Measurements from ENCODE around the gene FABP6. TPM values are rescaled to one million over a fixed set of nuclear protein-coding genes. Genes with fewer than 3 reads are reported as not detected.

FABP6 gene
- polyA plus RNA-seq, 3 donors: not detected

DNA sequence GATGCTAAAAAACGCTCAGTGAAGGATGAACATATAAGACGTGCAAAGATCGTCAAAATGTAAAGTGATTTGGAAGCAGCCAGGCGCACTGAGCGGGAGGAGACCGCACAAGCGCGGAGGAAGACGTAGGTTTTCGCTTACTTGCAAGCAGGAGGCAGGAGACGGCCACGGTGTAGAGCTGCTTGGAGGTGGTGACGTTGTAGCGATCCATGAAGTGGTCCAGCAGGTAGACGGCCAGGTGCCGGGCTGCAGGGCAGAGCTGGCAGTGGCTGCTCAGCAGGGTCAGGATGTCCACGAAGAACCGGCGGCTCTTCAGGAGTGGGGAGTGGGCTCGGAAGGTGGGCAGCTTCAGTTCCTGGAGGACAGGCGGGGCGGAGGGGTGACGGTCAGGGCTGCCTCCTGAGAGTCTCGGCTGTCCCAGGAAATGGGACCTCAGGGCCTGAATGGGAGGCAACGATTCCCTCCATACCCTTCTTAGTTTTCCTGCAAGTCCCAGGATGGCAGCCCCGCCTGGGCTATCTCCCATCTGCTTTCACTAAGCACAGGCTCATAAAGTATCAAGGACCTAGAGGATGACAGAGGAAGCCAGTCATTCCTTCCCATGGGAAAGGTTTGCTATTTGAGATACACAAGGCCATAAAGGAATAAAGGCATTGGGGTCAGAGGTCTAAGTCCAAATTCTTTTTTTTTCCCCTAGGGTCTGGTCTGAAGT, 51.2 kb downstream of the FABP6 start:
- WGBS (ENCODE audit: insufficient coverage): 97% methylated on average over 25 of the region's 26 CpGs
- no peak overlapping the region for H2AFZ ChIP-seq (ENCODE audit: insufficient read depth, low read depth, low read length, poor library complexity, severe bottlenecking)
- H3K4me3 ChIP-seq (replicated peaks in 1 of 3; ENCODE audit: low read depth in 2 of 3, low read length in 3 of 3): no peak overlapping the region
- Mint-ChIP-seq H3K36me3 (no peaks in the 10 kb centered on the region), H3K27ac (no peak overlapping the region), H3K4me1 (no peaks in the 10 kb centered on the region), H3K27me3 (ENCODE audit: low read depth in 3 of 3) (peaks cover 1 to 3% (median 2%) of the 10 kb centered on the region in 3 donors), H3K4me3 (no peak overlapping the region), H3K9me3 (no peaks in the 10 kb centered on the region)
- H3K27me3 ChIP-seq (ENCODE audit: control insufficient read depth in 2 of 2, insufficient read depth in 2 of 2, low read length in 2 of 2): no peaks in the 10 kb centered on the region
- DNase-seq: no peak
- H3K9ac ChIP-seq (ENCODE audit: insufficient read depth, low read length, poor library complexity, severe bottlenecking): no peak overlapping the region
- intact Hi-C loops (cut with micrococcal nuclease): no loop called here
- H3K27ac ChIP-seq (ENCODE audit: low read depth in 1 of 2, low read length in 2 of 2): no peak overlapping the region
- H3K9me3 ChIP-seq (replicated peaks in 1 of 2; ENCODE audit: control insufficient read depth in 1 of 2, insufficient read depth in 1 of 2, low read length in 2 of 2): no peaks in the 10 kb centered on the region
- H4K20me1 ChIP-seq (ENCODE audit: insufficient read depth, low read length): no peaks in the 10 kb centered on the region
- no peaks in the 10 kb centered on the region for H3K4me1 ChIP-seq (ENCODE audit: control insufficient read depth in 1 of 2, insufficient read depth in 2 of 2, low read length in 2 of 2)
- H3K36me3 ChIP-seq (replicated peaks in 1 of 2; ENCODE audit: control insufficient read depth in 1 of 2, insufficient read depth in 2 of 2, low read length in 2 of 2): no peaks in the 10 kb centered on the region
- no peak overlapping the region for H3K4me2 ChIP-seq (replicated peaks; ENCODE audit: extremely low read depth, low read length, poor library complexity, severe bottlenecking)
- H3K79me2 ChIP-seq (ENCODE audit: insufficient read depth, low read length): no peaks in the 10 kb centered on the region
- TF ChIP-seq, protein P1, sequence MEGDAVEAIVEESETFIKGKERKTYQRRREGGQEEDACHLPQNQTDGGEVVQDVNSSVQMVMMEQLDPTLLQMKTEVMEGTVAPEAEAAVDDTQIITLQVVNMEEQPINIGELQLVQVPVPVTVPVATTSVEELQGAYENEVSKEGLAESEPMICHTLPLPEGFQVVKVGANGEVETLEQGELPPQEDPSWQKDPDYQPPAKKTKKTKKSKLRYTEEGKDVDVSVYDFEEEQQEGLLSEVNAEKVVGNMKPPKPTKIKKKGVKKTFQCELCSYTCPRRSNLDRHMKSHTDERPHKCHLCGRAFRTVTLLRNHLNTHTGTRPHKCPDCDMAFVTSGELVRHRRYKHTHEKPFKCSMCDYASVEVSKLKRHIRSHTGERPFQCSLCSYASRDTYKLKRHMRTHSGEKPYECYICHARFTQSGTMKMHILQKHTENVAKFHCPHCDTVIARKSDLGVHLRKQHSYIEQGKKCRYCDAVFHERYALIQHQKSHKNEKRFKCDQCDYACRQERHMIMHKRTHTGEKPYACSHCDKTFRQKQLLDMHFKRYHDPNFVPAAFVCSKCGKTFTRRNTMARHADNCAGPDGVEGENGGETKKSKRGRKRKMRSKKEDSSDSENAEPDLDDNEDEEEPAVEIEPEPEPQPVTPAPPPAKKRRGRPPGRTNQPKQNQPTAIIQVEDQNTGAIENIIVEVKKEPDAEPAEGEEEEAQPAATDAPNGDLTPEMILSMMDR (IDR thresholded peaks at IDR 0.05): no peak

DNA sequence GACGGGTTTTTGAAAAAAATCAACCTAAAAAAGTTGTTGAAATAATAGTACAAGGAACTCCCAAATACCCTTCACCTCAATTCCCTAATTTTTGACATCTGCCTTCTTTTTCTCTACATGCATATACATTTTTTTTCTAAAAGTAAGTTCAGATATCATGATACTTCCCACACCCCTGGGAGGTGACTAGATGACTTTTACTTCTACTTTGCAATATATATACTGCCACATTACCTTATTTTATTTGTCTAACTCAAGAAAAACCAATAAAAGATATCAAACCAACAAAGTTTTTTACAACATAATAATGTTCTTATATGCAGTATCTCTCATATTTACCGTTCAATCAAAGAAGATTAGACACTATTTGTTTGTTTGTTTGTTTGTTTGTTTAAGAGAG, 52.0 kb downstream of the FABP6 start:
- no peak overlapping the region for H3K4me2 ChIP-seq (replicated peaks; ENCODE audit: extremely low read depth, low read length, poor library complexity, severe bottlenecking)
- no peak overlapping the region for H3K27ac Mint-ChIP-seq
- no peaks in the 10 kb centered on the region for H3K9me3 Mint-ChIP-seq
- no peak overlapping the region for H3K27ac ChIP-seq (ENCODE audit: low read depth in 1 of 2, low read length in 2 of 2)
- H3K27me3 Mint-ChIP-seq (ENCODE audit: low read depth in 3 of 3): peaks cover 1 to 3% (median 2%) of the 10 kb centered on the region in 3 donors
- no CpG with 5 or more reads among the region's 2 CpGs for WGBS (ENCODE audit: insufficient coverage)
- H2AFZ ChIP-seq (ENCODE audit: insufficient read depth, low read depth, low read length, poor library complexity, severe bottlenecking): no peak overlapping the region
- intact Hi-C loops (cut with micrococcal nuclease): no loop called here
- TF ChIP-seq, protein P1 (IDR thresholded peaks at IDR 0.05): no peak
- H3K27me3 ChIP-seq (ENCODE audit: control insufficient read depth in 2 of 2, insufficient read depth in 2 of 2, low read length in 2 of 2): no peaks in the 10 kb centered on the region
- no peaks in the 10 kb centered on the region for H3K79me2 ChIP-seq (ENCODE audit: insufficient read depth, low read length)
- H4K20me1 ChIP-seq (ENCODE audit: insufficient read depth, low read length): no peaks in the 10 kb centered on the region
- H3K9ac ChIP-seq (ENCODE audit: insufficient read depth, low read length, poor library complexity, severe bottlenecking): no peak overlapping the region
- no peak overlapping the region for H3K4me3 ChIP-seq (replicated peaks in 1 of 3; ENCODE audit: low read depth in 2 of 3, low read length in 3 of 3)
- DNase-seq: no peak
- H3K4me3 Mint-ChIP-seq: no peak overlapping the region
- no peaks in the 10 kb centered on the region for H3K9me3 ChIP-seq (replicated peaks in 1 of 2; ENCODE audit: control insufficient read depth in 1 of 2, insufficient read depth in 1 of 2, low read length in 2 of 2)
- no peaks in the 10 kb centered on the region for H3K36me3 Mint-ChIP-seq
- H3K4me1 ChIP-seq (ENCODE audit: control insufficient read depth in 1 of 2, insufficient read depth in 2 of 2, low read length in 2 of 2): no peaks in the 10 kb centered on the region
- no peaks in the 10 kb centered on the region for H3K4me1 Mint-ChIP-seq
- no peaks in the 10 kb centered on the region for H3K36me3 ChIP-seq (replicated peaks in 1 of 2; ENCODE audit: control insufficient read depth in 1 of 2, insufficient read depth in 2 of 2, low read length in 2 of 2)
